H9 (cell line): ENCODE measurements around the gene POLK. TPM values are rescaled to one million over a fixed set of nuclear protein-coding genes. Genes with fewer than 3 reads are reported as not detected.

ENCODE experiments used
- DNase-seq: peaks from one replicate; pipeline ENCODE4 v3.0.0-alpha.2; 2017
- H2AFZ ChIP-seq: one replicate; pipeline ENCODE4 v1.6.1; 2013; ENCODE audit warnings: mild to moderate bottlenecking, low read length, control low read depth, moderate library complexity
- H2AK5ac ChIP-seq: 2 replicates; pipeline ENCODE4 v1.6.1; 2013; ENCODE audit warnings: low read length, control low read depth, mixed read lengths; ENCODE audit not compliant: insufficient read length
- H2BK120ac ChIP-seq: one replicate; pipeline ENCODE4 v1.6.1; 2013; ENCODE audit warnings: low read depth, mild to moderate bottlenecking, low read length, control low read depth, inconsistent platforms; ENCODE audit not compliant: poor library complexity, severe bottlenecking
- H2BK12ac ChIP-seq: 2 replicates; pipeline ENCODE4 v1.6.1; 2013; ENCODE audit warnings: low read length, control low read depth, mixed read lengths, low read depth; ENCODE audit not compliant: insufficient read length
- H2BK15ac ChIP-seq: 2 replicates; pipeline ENCODE4 v1.6.1; 2013; ENCODE audit warnings: low read depth, low read length, control low read depth
- H2BK20ac ChIP-seq: one replicate; pipeline ENCODE4 v1.6.1; 2013; ENCODE audit warnings: low read depth, mild to moderate bottlenecking, low read length, control low read depth, inconsistent platforms; ENCODE audit not compliant: poor library complexity, severe bottlenecking
- H2BK5ac ChIP-seq: 2 replicates; pipeline ENCODE4 v1.6.1; 2013; ENCODE audit warnings: low read length, control low read depth, mixed read lengths; ENCODE audit not compliant: insufficient read length
- H3K14ac ChIP-seq: 2 replicates; pipeline ENCODE4 v1.6.1; 2013; ENCODE audit warnings: low read length, control low read depth; ENCODE audit not compliant: insufficient read depth
- H3K18ac ChIP-seq: 2 replicates; pipeline ENCODE4 v1.6.1; 2013; ENCODE audit warnings: low read depth, mild to moderate bottlenecking, mixed read lengths, low read length, control low read depth; ENCODE audit not compliant: insufficient read length
- H3K23ac ChIP-seq: 2 replicates; pipeline ENCODE4 v1.6.1; 2013; ENCODE audit warnings: low read length, control low read depth, mixed read lengths, low read depth; ENCODE audit not compliant: insufficient read length
- H3K23me2 ChIP-seq: 2 replicates; pipeline ENCODE4 v1.6.1; 2013; ENCODE audit warnings: low read depth, mild to moderate bottlenecking, mixed read lengths, low read length, control low read depth; ENCODE audit not compliant: insufficient read length, poor library complexity, severe bottlenecking
- H3K27ac ChIP-seq: 2 replicates; pipeline ENCODE4 v1.5.1; 2013; ENCODE audit warnings: low read length, control low read depth, mixed read lengths, low read depth; ENCODE audit not compliant: insufficient read length
- H3K27me3 ChIP-seq: 2 replicates; pipeline ENCODE4 v1.6.1; 2013; ENCODE audit warnings: low read length, control low read depth, inconsistent platforms; ENCODE audit not compliant: insufficient read depth
- H3K4ac ChIP-seq: 2 replicates; pipeline ENCODE4 v1.6.1; 2013; ENCODE audit warnings: low read depth, mild to moderate bottlenecking, control low read depth, inconsistent platforms, low read length, moderate library complexity
- H3K4me1 ChIP-seq: 2 replicates; pipeline ENCODE4 v1.6.1; 2013; ENCODE audit warnings: low read length, control low read depth, inconsistent platforms; ENCODE audit not compliant: insufficient read depth
- H3K4me2 ChIP-seq: 2 replicates; pipeline ENCODE4 v1.6.1; 2013; ENCODE audit warnings: low read length, control low read depth, mixed read lengths; ENCODE audit not compliant: insufficient read length, insufficient read depth
- H3K56ac ChIP-seq: 2 replicates; pipeline ENCODE4 v1.6.1; 2013; ENCODE audit warnings: low read depth, mild to moderate bottlenecking, mixed read lengths, low read length, control low read depth; ENCODE audit not compliant: insufficient read length
- H3K79me1 ChIP-seq: 2 replicates; pipeline ENCODE4 v1.6.1; 2013; ENCODE audit warnings: low read depth, mild to moderate bottlenecking, moderate library complexity, low read length, control low read depth, inconsistent platforms; ENCODE audit not compliant: insufficient read depth, poor library complexity, severe bottlenecking
- H3K79me2 ChIP-seq: 2 replicates; pipeline ENCODE4 v1.6.1; 2013; ENCODE audit warnings: low read length, control low read depth, inconsistent platforms; ENCODE audit not compliant: insufficient read depth
- H3K9ac ChIP-seq: 2 replicates; pipeline ENCODE4 v1.6.1; 2013; ENCODE audit warnings: low read length, control low read depth, mixed read lengths; ENCODE audit not compliant: insufficient read length; ENCODE audit errors: extremely low read depth
- H3K9me3 ChIP-seq: one replicate; pipeline ENCODE4 v1.6.1; 2013; ENCODE audit warnings: low read depth, low read length, inconsistent platforms; ENCODE audit not compliant: control insufficient read depth
- H3T11ph ChIP-seq: one replicate; pipeline ENCODE4 v1.6.1; 2013; ENCODE audit warnings: mild to moderate bottlenecking, low read length, control low read depth, inconsistent platforms
- H4K20me1 ChIP-seq: one replicate; pipeline ENCODE4 v1.6.1; 2013; ENCODE audit not compliant: control insufficient read depth, insufficient read length, insufficient read depth
- H4K5ac ChIP-seq: 2 replicates; pipeline ENCODE4 v1.6.1; 2013; ENCODE audit warnings: low read depth, mild to moderate bottlenecking, mixed read lengths, low read length, control low read depth; ENCODE audit not compliant: insufficient read length
- H4K8ac ChIP-seq: replicated peaks from 2 replicates; pipeline ENCODE4 v1.6.1; 2013; ENCODE audit warnings: low read length, control low read depth, mixed read lengths, low read depth; ENCODE audit not compliant: insufficient read length
- H4K91ac ChIP-seq: 2 replicates; pipeline ENCODE4 v1.6.1; 2013; ENCODE audit warnings: low read depth, mild to moderate bottlenecking, moderate library complexity, mixed read lengths, low read length, control low read depth; ENCODE audit not compliant: insufficient read length
- H3K27ac Mint-ChIP-seq, 3 experiments: 2 replicates in 2 of 3; 3 replicates in 1 of 3; pipeline ENCODE4 v1.8.0; 2020 to 2021; ENCODE audit warnings: mixed read lengths in 3 of 3, mild to moderate bottlenecking in 1 of 3, moderate library complexity in 1 of 3
- H3K27me3 Mint-ChIP-seq: 2 replicates; pipeline ENCODE4 v1.8.0; 2021; ENCODE audit warnings: low read depth, mild to moderate bottlenecking, moderate library complexity, mixed read lengths
- H3K36me3 Mint-ChIP-seq, 3 experiments: 2 replicates in 2 of 3; 3 replicates in 1 of 3; pipeline ENCODE4 v1.8.0; 2020 to 2021; ENCODE audit warnings: low read depth in 3 of 3, mixed read lengths in 3 of 3; ENCODE audit not compliant: insufficient read depth in 1 of 3
- H3K4me1 Mint-ChIP-seq, 2 experiments: 2 replicates each; pipeline ENCODE4 v1.8.0; 2020; ENCODE audit warnings: mixed read lengths in 2 of 2
- H3K4me3 Mint-ChIP-seq, 2 experiments: 2 replicates in 1 of 2; 3 replicates in 1 of 2; pipeline ENCODE4 v1.8.0; 2020 to 2021; ENCODE audit warnings: mild to moderate bottlenecking in 2 of 2, mixed read lengths in 2 of 2, moderate library complexity in 1 of 2
- H3K9me3 Mint-ChIP-seq, 2 experiments: 2 replicates in 1 of 2; 3 replicates in 1 of 2; pipeline ENCODE4 v1.8.0; 2020; ENCODE audit warnings: mild to moderate bottlenecking in 2 of 2, mixed read lengths in 2 of 2, moderate library complexity in 1 of 2
- WGBS: extraction: QIAGEN DNeasy Blood & Tissue Kit; methylation state at CpG from one replicate; pipeline ENCODE4 v1.1.7; 2013; ENCODE audit warnings: missing lambda C conversion rate, low lambda C conversion rate, mixed read lengths; ENCODE audit not compliant: insufficient read length; ENCODE audit errors: extremely low coverage; 5-methylcytosine and 5-hydroxymethylcytosine counted together
- total RNA-seq: library from RNA; stranded (reverse); gene quantifications from 2 replicates; pipeline ENCODE4 v1.2.1, GENCODE V29; 2021
- TF ChIP-seq, protein P1 (sequence below): fragments of 200-600 bp; sonication (generic); conservative IDR thresholded peaks from 3 replicates; pipeline ENCODE4 v1.8.0; 2021; ENCODE audit warnings: antibody characterized with exemption, mild to moderate bottlenecking

The POLK gene
- total RNA-seq, 1 experiment from 2014 or later = 7.6 TPM

DNA sequence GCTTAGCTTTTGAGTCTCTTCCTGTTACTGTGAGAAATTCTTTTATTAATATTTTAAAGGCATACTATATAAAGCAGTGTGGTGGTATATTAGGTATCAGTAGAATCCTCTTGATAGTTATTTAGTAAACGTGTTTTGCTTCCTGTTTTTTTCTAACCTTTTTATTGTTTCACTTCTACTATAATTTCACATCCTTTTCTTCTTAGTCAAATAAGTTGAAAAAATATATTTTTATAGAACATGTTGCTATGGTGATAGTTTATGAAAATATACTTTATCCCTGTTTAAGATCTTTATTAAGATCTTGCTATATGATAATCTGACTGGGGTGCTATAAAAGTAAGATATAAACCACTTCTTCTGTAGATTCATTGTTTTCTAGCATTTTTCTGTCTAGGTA lies 2.1 kb downstream of the POLK start:
- H4K5ac ChIP-seq = no peak overlapping the region
- H4K91ac ChIP-seq = no peak overlapping the region
- Mint-ChIP-seq H3K27ac (no peak overlapping the region), H3K36me3 (peaks cover 0 to 4% (median 0%) of the 10 kb centered on the region in 3 experiments; a peak in 2 of 7 replicates), H3K9me3 (peaks cover 0 to 5% of the 10 kb centered on the region in 2 experiments; a peak in 1 of 5 replicates), H3K4me3 (no peak overlapping the region), H3K4me1 (peaks cover 25 to 29% of the 10 kb centered on the region in 2 experiments), H3K27me3 (no peaks in the 10 kb centered on the region)
- no peak overlapping the region for H3K18ac ChIP-seq
- no peak overlapping the region for H3K56ac ChIP-seq
- no peak overlapping the region for H3K4me2 ChIP-seq
- no peak overlapping the region for H2BK5ac ChIP-seq
- H3K9ac ChIP-seq = no peak overlapping the region
- H4K8ac ChIP-seq = no peak overlapping the region
- H3K27ac ChIP-seq = no peak overlapping the region
- TF ChIP-seq, protein P1, sequence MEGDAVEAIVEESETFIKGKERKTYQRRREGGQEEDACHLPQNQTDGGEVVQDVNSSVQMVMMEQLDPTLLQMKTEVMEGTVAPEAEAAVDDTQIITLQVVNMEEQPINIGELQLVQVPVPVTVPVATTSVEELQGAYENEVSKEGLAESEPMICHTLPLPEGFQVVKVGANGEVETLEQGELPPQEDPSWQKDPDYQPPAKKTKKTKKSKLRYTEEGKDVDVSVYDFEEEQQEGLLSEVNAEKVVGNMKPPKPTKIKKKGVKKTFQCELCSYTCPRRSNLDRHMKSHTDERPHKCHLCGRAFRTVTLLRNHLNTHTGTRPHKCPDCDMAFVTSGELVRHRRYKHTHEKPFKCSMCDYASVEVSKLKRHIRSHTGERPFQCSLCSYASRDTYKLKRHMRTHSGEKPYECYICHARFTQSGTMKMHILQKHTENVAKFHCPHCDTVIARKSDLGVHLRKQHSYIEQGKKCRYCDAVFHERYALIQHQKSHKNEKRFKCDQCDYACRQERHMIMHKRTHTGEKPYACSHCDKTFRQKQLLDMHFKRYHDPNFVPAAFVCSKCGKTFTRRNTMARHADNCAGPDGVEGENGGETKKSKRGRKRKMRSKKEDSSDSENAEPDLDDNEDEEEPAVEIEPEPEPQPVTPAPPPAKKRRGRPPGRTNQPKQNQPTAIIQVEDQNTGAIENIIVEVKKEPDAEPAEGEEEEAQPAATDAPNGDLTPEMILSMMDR = no peak
- no peaks in the 10 kb centered on the region for H3K4me1 ChIP-seq
- H2BK120ac ChIP-seq = no peak overlapping the region
- no peak overlapping the region for H2BK12ac ChIP-seq
- H3K9me3 ChIP-seq = no peaks in the 10 kb centered on the region
- H4K20me1 ChIP-seq = no peaks in the 10 kb centered on the region
- H2BK15ac ChIP-seq = no peak overlapping the region
- H3T11ph ChIP-seq = no peak overlapping the region
- no peak overlapping the region for H2AK5ac ChIP-seq
- peaks cover 4% of the 10 kb centered on the region; the same call in 1 of the 2 replicates for H3K79me2 ChIP-seq
- H3K27me3 ChIP-seq = no peaks in the 10 kb centered on the region
- H2BK20ac ChIP-seq = no peak overlapping the region
- no peak for DNase-seq
- H3K4ac ChIP-seq = no peak overlapping the region
- no peak overlapping the region for H3K14ac ChIP-seq
- H3K23me2 ChIP-seq = peaks cover 5% of the 10 kb centered on the region
- no peak overlapping the region for H2AFZ ChIP-seq
- no peaks in the 10 kb centered on the region for H3K79me1 ChIP-seq
- H3K23ac ChIP-seq = no peak overlapping the region
- WGBS = no CpG with 5 or more reads among the region's 1 CpG
